ENCODE data around the gene NEK4. TPM values are rescaled to one million over a fixed set of nuclear protein-coding genes. Genes with fewer than 3 reads are reported as not detected.

The NEK4 gene
- total and polyA plus RNA-seq, 2 of the 13 experiments (the other 11 are each of a cell fraction or from before 2014, with no cell fraction given) = 16.5 to 38.0 TPM

- TF ChIP-seq FOXO1 (CRISPR knock-in tag; IDR thresholded peaks at IDR 0.05) = peak; percentile 95
- TF ChIP-seq CHD2 (IDR thresholded peaks at IDR 0.05; ENCODE audit: low read depth, low read length) = no peak; the same call in 1 of the 2 replicates
- no peak for TF ChIP-seq SRSF9 (IDR thresholded peaks at IDR 0.05; ENCODE audit: borderline replicate concordance, insufficient read depth, low read depth, low read length, poor library complexity, severe bottlenecking)
- no peak; the same call in 1 of the 2 replicates for TF ChIP-seq GABPB1 (CRISPR knock-in tag; IDR thresholded peaks at IDR 0.05)
- TF ChIP-seq CHCHD3 (CRISPR knock-in tag; IDR thresholded peaks at IDR 0.05) = no peak
- TF ChIP-seq ZBTB7B (CRISPR knock-in tag; IDR thresholded peaks at IDR 0.05) = peak; percentile 89
- TF ChIP-seq, protein P1, sequence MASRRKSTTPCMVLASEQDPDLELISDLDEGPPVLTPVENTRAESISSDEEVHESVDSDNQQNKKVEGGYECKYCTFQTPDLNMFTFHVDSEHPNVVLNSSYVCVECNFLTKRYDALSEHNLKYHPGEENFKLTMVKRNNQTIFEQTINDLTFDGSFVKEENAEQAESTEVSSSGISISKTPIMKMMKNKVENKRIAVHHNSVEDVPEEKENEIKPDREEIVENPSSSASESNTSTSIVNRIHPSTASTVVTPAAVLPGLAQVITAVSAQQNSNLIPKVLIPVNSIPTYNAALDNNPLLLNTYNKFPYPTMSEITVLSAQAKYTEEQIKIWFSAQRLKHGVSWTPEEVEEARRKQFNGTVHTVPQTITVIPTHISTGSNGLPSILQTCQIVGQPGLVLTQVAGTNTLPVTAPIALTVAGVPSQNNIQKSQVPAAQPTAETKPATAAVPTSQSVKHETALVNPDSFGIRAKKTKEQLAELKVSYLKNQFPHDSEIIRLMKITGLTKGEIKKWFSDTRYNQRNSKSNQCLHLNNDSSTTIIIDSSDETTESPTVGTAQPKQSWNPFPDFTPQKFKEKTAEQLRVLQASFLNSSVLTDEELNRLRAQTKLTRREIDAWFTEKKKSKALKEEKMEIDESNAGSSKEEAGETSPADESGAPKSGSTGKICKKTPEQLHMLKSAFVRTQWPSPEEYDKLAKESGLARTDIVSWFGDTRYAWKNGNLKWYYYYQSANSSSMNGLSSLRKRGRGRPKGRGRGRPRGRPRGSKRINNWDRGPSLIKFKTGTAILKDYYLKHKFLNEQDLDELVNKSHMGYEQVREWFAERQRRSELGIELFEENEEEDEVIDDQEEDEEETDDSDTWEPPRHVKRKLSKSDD (CRISPR knock-in tag; IDR thresholded peaks at IDR 0.05; ENCODE audit: low read depth) = no peak
- TF ChIP-seq ZFY (CRISPR knock-in tag; IDR thresholded peaks at IDR 0.05) = peak; percentile 73
- 0 out of 2 replicates have a peak, but pooled peaks have one; percentile 32 for TF ChIP-seq KDM2A (CRISPR knock-in tag; IDR thresholded peaks at IDR 0.05; ENCODE audit: borderline replicate concordance, low read depth)
- TF ChIP-seq HOXD1 (CRISPR knock-in tag; IDR thresholded peaks at IDR 0.05) = no peak
- peak; percentile 98 for TF ChIP-seq KDM6A (CRISPR knock-in tag; IDR thresholded peaks at IDR 0.05; ENCODE audit: low read depth)
- peak; percentile 98 for TF ChIP-seq PHF21A (CRISPR knock-in tag; IDR thresholded peaks at IDR 0.05)
- no peak for TF ChIP-seq DMTF1 (CRISPR knock-in tag; IDR thresholded peaks at IDR 0.05)
- TF ChIP-seq ZNF30 (CRISPR knock-in tag; IDR thresholded peaks at IDR 0.05) = no peak
- TF ChIP-seq SOX6 (IDR thresholded peaks at IDR 0.05) = no peak
- TF ChIP-seq SOX6 (CRISPR knock-in tag; IDR thresholded peaks at IDR 0.05) = peak; percentile 97
- peak; percentile 33; the same call in 1 of the 2 replicates for TF ChIP-seq CBX5 (CRISPR knock-in tag; IDR thresholded peaks at IDR 0.05; ENCODE audit: borderline replicate concordance)
- TF ChIP-seq ZBTB38 (CRISPR knock-in tag; IDR thresholded peaks at IDR 0.05) = peak; percentile 69
- TF ChIP-seq SMARCC2 (IDR thresholded peaks at IDR 0.05) = no peak
- TF ChIP-seq, protein P2, sequence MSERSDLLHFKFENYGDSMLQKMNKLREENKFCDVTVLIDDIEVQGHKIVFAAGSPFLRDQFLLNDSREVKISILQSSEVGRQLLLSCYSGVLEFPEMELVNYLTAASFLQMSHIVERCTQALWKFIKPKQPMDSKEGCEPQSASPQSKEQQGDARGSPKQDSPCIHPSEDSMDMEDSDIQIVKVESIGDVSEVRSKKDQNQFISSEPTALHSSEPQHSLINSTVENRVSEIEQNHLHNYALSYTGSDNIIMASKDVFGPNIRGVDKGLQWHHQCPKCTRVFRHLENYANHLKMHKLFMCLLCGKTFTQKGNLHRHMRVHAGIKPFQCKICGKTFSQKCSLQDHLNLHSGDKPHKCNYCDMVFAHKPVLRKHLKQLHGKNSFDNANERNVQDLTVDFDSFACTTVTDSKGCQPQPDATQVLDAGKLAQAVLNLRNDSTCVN (CRISPR knock-in tag; IDR thresholded peaks at IDR 0.05; ENCODE audit: borderline replicate concordance) = no peak
- TF ChIP-seq ZNF543 (CRISPR knock-in tag; IDR thresholded peaks at IDR 0.05) = no peak
- no peak for TF ChIP-seq ZNF737 (CRISPR knock-in tag; IDR thresholded peaks at IDR 0.05; ENCODE audit: borderline replicate concordance)
Measured at GRCh38 chr3:52774901-52775864, 4.4 kb upstream of the NEK4 start (continued).

All from HepG2 (cell line).